T-helper 2 cell treated with Interferon-gamma antibody and Interleukin-4, amounts not matched to agents 100 ng/mL and 5 ng/mL, for 36 hours (primary cell): ENCODE measurements around the gene TSSK3. TPM values are rescaled to one million over a fixed set of nuclear protein-coding genes. Genes with fewer than 3 reads are reported as not detected.

Experiments used
- intact Hi-C: fragments of 100-400 bp; cut with micrococcal nuclease; formaldehyde crosslinking; loops from one replicate; pipeline ENCODE4 v1.15.1; 2023
- total RNA-seq: library from RNA; stranded (reverse); gene quantifications from 2 replicates; pipeline ENCODE4 v1.2.3, GENCODE V29; 2022

The TSSK3 gene, protein sequence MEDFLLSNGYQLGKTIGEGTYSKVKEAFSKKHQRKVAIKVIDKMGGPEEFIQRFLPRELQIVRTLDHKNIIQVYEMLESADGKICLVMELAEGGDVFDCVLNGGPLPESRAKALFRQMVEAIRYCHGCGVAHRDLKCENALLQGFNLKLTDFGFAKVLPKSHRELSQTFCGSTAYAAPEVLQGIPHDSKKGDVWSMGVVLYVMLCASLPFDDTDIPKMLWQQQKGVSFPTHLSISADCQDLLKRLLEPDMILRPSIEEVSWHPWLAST
- total RNA-seq, result 0.64 and 1.7 TPM in 2 replicates

DNA sequence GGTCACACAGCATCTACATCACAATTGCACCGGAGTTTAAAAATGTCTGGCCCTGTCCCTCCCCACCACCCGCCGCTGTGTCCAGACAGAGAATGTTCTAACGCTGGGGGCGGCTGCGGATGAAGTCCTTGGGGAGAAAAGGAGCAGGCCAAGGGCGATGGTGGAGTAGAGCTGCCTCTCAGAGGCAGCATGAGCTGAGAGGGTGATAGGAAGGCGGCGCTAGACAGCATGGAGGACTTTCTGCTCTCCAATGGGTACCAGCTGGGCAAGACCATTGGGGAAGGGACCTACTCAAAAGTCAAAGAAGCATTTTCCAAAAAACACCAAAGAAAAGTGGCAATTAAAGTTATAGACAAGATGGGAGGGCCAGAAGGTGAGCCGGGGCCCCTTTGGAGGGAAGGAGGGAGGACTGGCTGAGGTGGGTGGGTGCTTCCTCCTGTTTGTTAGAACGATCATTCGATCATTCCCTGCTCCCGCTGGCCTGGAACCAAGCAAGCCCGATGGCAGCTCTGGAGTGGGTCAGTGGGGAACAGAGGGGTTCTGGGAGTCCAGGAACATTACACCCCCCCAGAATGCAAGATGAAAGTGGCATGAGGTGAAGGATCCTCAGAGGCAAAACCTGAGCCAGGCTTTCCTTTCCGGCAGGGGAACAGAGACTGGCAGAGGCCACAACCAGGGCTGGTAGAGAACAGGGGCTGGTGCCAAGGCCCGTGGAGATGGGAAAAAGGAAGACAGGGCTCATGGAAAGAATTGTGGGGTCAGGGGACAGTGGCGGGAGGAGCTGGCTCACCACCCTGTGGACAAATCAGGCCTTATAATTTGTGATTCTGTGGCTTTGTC is at the start of gene TSSK3, which contains the start of gene FAM229A:
TSS of gene TSSK3 (plus strand) at position 66 of the 840 bp plus-strand sequence. CDS start at position 229, 163 bp downstream.
TSS of gene FAM229A (minus strand) at position 12 of the 840 bp plus-strand sequence. CDS start 394 bp downstream, outside the sequence.
- intact Hi-C loops, result no loop called here

DNA sequence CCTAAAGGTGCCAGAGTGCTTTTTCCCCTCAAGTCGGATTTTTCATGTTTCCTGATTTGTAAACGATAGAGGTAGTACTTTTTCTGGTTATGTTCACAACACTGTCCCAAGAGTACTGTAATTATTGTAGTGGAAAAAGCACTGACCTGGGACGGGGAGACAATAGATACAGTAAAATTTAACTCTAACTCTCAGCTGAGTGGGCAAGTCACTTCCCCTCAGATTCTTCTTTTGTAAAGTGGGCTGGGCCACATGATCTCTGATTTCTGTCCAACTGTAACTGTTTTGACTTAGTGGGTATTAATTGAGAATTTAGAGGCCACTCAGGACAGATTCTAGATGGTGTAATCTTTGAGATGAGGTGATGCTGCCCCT is 45.4 kb upstream of the TSSK3 start:
- intact Hi-C loops, result no loop called here

DNA sequence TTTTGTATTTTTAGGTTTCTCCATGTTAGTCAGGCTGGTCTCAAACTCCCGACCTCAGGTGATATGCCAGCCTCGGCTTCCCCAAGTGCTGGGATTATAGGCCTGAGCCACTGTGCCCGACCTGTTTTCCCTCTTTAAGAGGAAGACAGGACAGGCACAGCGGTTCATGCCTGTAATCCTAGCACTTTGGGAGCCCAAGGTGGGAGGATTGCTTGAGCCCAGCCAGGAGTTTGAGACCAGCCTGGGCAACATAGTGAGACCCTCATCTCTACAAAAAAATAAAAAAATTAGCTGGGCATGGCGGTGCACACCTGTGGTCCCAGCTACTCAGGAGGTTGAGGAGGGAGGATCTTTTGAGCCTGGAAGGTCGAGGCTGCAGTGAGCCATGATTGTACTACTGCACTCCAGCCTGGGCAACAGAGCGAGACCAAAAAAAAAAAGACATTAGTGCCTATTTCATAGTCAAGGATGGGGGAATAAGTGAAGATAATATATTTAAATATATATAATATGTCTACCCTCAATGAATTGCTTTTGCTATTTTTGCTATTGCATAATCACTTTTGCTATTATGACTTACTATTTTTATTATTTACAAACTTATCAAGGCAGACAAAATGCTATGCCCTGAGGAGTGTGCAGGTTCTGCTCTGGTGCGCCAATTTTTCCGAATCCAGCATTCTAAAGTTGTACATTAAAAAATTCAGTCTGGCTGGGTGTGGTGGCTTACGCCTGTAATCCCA is 44.0 kb upstream of the TSSK3 start:
- intact Hi-C loops, result no loop called here

DNA sequence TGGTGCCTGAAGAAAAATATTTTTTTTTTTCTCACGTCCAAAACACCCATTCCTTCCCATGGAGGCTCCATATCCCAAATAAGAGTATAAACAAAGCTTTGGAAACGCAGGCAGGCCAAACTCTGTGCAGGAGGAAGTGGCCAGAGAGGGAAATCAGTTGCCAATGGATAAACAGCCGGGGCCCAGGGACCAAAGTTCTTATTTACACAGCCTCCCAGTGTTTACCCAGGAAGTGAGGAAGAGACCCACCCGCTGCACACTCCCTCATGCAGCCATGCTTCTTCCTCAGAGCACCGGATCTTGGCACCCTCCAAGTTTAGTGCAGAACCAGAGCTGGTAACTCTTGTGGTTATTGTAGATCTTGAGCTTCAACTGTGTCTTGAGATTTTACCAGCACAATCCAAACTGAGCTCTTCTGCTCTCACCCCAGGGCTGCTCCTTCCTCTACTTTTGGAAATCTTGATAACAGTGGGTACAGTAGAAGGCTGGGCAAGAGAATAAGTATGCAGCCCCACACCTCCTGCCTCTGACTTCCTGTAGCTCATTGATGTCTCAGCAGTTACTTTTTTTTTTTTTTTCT is 40.5 kb upstream of the TSSK3 start:
- intact Hi-C loops, result no loop called here

DNA sequence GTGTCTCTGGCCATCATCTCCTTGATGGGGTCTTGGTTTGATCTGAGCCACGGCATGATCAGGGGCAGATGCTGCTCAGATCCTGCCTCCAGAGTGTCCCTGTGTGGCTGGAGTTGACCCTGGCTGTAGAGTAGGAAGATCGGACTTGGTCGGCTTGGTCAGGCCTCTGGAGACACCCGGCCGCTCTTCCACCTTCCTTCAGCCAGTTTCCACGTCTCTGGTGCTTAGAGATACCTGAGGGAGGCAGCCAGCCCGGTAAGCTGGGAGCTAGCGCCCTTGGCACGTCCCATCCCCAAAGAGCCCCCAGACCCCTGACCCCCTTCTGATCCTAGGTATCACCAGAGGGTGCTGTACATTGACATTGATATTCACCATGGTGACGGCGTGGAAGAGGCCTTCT is 35.1 kb upstream of the TSSK3 start:
- intact Hi-C loops, result no loop called here

DNA sequence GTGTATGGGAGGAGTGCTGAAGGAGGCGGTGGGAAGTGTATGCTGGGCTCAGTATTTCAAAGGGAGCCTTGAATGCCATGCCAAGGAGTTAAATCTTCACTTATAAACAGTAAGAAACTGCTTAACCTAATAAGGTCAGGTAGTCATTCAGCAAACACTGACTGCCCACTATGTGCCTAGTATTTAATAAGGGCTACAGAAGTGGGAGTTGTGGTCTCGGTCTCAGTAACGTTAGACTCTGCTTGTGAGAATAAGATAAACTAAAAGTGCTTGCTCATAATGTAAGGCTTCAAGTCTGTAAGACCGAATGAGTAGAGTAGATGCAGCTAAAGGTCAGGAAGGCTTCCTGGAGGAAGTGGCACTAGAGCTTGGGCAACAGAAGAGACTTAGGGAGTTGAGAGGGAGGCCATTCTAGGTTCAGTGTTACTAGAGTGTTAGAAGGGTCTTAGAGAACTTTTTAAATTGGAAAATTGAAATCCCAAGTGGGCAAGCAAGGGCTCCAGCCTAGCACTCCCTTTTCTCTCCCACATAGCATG is 32.3 kb upstream of the TSSK3 start:
- intact Hi-C loops, result no loop called here

DNA sequence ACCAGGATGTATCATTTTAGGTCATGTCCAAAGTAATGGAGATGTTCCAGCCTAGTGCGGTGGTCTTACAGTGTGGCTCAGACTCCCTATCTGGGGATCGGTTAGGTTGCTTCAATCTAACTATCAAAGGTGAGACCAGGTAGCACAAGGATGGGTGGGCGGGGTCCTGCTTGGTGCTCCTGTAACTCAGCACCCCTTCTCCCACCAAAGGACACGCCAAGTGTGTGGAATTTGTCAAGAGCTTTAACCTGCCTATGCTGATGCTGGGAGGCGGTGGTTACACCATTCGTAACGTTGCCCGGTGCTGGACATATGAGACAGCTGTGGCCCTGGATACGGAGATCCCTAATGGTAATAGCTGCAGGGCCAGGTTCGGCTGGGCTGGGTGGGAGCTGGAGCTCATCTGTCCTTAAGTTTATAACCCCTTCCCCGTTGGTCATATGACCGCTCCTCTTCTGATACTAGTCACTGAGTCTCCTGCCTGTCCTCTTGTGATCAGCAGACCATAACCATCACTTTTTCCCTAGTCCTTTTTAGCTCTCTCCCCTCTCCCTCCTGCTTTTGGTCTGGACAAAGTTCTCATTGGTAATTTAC is 31.7 kb upstream of the TSSK3 start:
- intact Hi-C loops, result no loop called here

DNA sequence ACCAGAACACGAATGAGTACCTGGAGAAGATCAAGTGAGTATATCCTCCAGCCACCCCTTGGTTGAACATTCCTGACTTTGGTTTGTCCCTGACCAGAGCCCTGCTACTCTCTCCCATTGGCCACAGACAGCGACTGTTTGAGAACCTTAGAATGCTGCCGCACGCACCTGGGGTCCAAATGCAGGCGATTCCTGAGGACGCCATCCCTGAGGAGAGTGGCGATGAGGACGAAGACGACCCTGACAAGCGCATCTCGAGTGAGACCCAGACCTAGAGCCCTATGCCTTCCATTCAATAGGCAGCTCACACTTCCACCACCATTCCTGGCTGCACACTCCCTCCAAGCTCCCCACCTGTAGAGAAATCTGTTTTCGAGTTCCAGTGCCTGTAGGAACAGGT is 30.8 kb upstream of the TSSK3 start:
- intact Hi-C loops, result no loop called here

DNA sequence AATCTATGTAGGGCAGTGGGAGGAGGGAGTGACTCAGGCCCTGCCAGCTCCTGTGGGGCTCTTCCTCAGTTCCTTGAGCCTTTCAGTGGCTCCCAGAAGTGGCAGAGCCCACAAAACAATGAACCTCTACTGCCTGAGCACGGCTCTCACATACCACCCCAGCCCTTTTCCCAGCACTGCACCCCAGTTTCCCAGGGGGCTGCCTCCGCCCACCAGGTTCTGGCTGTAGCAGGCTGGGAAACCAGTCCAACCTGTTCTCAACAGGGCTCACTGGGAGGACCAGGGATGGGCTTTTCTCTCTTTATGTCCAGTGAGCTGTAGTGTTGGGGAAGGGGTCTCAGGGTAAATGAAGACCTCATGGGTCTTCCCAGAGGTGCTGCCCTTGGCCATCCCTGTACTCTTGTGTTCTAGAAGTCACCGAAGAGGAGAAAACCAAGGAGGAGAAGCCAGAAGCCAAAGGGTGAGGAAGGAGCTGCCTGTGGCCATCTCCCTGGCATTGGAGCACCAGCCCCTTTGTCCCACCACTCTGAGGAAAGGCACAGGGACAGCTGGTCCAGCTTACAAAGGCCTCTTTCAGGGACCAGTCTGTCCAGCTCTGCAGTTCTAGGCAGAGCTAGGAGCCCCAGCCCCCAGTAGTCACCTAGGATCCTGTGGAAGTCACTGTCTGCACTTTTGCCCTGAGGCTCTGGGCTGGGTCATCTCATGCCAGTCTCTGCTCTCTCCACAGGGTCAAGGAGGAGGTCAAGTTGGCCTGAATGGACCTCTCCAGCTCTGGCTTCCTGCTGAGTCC is 29.9 kb upstream of the TSSK3 start:
- intact Hi-C loops, result no loop called here

DNA sequence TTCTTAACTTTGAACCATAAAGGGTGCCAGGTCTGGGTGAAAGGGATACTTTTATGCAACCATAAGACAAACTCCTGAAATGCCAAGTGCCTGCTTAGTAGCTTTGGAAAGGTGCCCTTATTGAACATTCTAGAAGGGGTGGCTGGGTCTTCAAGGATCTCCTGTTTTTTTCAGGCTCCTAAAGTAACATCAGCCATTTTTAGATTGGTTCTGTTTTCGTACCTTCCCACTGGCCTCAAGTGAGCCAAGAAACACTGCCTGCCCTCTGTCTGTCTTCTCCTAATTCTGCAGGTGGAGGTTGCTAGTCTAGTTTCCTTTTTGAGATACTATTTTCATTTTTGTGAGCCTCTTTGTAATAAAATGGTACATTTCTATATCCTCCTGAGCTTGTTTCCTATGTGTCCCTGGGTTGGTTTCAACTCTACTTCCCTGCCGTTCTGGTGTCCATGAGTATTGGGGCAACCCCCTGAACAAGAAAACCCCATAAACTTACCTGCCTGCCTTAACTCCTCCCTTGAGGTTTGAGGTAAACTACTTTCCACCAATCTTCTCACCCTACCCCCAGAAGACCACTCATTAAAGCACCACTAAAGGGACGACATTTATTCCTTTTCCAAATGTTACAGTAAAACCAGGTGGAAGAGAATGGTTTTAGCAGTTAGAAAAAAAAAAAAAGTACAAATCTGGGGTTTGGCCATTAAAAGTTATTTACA is 28.9 kb upstream of the TSSK3 start:
- intact Hi-C loops, result no loop called here

DNA sequence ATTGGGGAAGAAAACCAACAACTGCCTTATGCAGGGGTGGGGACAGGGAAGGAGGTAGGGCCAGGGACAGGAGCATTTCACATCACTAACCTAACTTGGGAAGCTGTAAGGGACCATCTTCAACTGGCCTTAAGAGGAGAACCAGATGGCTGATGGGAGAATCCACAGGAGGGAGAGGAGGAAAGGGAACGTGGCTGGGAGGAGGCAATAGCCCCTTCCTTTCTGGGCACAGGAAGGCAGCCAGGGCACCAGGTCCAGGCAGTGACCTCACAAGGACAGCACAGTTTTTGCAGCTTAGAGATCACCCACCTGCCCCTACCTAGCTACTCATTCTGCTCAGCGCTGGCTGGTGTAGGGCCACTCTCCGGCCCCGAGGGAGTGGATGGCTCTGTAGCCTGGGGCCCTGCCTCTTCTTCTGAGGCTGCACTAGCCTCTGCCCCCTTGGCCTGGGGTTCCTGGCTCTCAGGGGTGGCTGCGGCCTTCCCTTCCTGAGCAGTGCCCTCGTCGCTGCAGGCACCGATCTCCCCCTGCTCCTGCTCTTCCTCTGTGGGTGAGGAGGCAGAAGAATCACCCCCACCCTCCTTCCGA is 28.0 kb upstream of the TSSK3 start:
- intact Hi-C loops, result no loop called here

DNA sequence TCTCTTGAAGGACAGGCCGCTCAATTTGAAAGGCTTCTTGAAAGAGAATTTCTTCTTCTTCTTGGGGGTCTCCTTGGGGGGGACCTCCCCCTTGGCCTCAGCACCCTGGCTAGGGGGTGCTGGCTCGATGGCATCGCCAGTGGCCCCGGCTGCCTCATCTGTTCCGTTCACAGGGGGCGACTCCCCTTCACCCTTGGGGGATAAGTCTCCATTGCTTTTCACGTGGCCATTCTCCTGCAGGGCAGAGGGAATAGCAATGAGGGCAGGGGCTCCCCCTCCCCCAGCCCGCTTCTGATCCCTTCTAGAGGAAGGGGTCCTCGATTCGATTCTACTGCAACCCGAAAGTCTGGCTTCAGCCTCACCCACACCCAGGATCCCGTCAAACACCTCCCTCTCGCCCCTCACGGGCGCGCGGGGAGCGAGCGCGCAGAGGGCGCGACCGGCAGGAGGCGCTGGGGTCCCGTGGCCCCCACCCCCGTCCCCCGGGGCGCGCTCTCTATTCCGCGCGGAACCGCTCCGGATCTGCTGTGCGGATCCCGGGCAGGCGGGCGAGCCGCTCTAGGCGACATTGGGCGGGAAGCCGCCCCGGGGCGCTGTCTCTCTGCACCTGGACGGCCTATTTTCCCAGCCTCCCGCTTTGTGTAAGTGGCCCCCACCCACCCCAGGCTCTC is 27.3 kb upstream of the TSSK3 start:
- intact Hi-C loops, result loop anchor here (1.0 to 5.0 kb wide), 4 partner anchors 16 to 83 kb away; partner anchors contain the start of genes HDAC1 and LCK

DNA sequence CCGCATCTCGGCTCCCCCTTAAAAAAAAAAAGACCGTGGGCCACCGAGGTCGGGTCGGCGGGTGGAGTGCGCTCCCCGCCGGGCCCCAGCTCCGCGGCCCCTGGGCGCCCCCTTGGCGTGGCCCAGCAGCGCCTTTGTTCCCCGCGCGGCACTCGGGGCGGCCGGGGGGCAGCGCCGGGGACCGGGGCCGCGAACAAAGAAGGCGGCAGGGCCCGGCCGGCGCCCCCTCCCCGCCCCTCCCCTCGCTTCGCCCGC is 26.9 kb upstream of the TSSK3 start:
- intact Hi-C loops, result loop anchor here (1.0 to 5.0 kb wide), 4 partner anchors 16 to 83 kb away; partner anchors contain the start of genes HDAC1 and LCK

DNA sequence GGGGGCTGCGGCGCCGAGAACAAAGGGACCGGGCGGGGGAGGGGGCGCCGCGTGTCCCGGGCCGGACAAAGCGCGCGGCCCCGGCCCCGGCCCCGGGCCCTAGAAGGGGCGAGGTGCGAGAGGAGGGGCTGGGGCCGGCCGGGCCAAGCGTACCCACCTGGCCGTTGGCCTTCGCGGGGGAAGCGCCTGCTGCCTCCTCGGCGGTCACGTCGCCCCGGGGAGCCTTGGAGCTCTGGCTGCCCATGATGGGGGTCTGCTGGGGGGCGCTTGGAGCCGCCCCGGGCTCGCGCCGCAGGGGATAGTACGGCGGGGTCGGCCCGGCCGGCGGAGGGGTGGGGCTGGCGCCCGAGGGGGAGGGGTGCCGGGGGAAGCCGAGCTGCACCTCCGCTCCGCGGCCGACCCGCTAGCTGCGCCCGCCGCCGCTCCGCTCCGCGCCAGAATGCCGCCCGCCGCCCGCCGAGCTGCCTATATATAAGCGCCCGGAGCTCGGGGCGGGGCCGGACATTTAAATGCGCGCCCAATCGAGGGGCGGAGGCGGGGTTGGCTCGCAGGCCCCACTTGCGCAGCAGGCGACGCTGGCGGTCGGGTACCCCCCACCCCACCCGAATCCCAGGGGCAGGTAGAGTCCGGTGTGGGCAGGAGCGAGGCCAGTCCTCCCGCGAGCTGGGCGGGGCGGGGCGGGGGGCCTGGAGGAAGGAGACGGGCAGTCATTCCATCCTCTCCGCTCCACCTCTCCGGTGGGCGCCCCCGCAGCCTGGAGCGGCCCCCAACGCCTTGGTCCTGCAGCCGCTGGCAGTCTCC is 26.3 kb upstream of the TSSK3 start, which contains the start of gene MARCKSL1:
TSS of gene MARCKSL1 (minus strand) at position 444 of the 801 bp plus-strand sequence. CDS start at position 244, 200 bp downstream.
- intact Hi-C loops, result loop anchor here (1.0 to 5.0 kb wide), 5 partner anchors 15 to 84 kb away; partner anchors contain the start of genes BSDC1, HDAC1 and LCK

DNA sequence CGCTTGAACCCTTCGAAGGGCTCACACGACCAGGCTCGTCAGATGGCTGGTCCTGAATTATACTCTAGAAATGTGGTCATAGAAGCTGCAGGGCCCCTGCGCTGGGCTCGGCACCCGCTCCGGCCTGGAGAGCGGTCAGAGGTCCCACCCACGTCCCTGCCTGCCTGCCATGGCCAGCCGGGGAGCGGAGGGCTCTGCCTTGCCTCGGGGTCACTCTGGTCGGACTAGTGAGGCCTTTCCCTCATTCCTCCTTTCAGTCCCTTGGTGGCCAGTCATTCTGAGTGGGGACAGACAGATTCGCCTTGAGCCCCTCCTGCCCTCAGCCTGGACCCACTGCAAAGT is 25.8 kb upstream of the TSSK3 start:
- intact Hi-C loops, result loop anchor here (2.0 to 5.0 kb wide), 3 partner anchors 44 to 84 kb away; partner anchors contain the start of genes BSDC1, HDAC1 and LCK

DNA sequence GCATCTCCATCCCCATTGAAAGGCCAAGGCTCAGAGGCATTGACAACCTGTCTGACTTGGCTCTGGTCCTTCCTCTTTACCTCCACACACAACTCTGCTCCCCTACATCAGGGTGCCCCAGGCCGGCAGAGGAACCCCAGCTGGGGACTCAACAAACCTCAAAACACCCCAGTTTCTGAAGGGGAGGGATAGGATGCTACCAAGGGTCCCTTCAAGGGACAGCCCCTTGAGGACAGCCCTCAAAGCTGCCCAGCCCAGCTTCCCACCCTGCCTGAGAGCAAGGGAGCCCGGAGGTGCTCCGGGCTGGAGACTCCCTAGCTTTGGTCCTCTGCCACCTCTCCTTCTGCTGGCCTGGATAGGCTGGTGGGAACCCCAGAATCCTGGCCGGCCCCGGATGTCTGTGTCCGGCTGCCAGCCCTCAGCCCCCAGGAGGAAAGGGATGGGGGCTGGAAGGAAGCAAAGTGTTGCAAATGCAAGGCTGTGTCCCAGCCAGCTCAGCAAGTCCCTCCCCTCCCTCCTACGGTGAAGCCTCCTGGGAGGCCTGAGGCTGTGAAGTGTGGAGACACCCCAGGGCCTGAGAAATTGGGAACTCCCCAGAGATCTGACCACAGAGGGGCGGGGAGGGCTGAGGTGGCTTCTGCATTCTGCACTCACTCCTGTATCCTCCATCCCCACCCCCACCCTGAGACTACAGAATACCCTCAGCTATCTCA is 25.2 kb upstream of the TSSK3 start:
- intact Hi-C loops, result loop anchor here (2.0 to 5.0 kb wide), 3 partner anchors 45 to 85 kb away; partner anchors contain the start of genes BSDC1, HDAC1 and LCK
